Neuron (in vitro differentiated cells): Measurements from ENCODE around the gene SHROOM3.

Experiments
- H2AFZ ChIP-seq: one replicate; pipeline ENCODE4 v1.6.1; 2013; ENCODE audit warnings: low read depth, mild to moderate bottlenecking, inconsistent platforms, low read length, moderate library complexity
- H3K27me3 ChIP-seq: one replicate; pipeline ENCODE4 v1.6.1; 2013; ENCODE audit warnings: low read length; ENCODE audit not compliant: insufficient read depth
- H3K36me3 ChIP-seq: one replicate; pipeline ENCODE4 v1.6.1; 2013; ENCODE audit warnings: low read length; ENCODE audit not compliant: insufficient read depth
- H3K4me1 ChIP-seq: one replicate; pipeline ENCODE4 v1.6.1; 2013; ENCODE audit warnings: low read length; ENCODE audit not compliant: insufficient read depth
- H3K4me3 ChIP-seq: 2 replicates; pipeline ENCODE4 v1.5.1; 2013; ENCODE audit warnings: mild to moderate bottlenecking, low read length, moderate library complexity
- H3K9me3 ChIP-seq: one replicate; pipeline ENCODE4 v1.6.1; 2013; ENCODE audit warnings: low read length

The SHROOM3 gene

GRCh38 chr4:76626686-76627465, 191.8 kb downstream of the SHROOM3 start:
- Histone ChIP-seq H3K9me3 (no peaks in the 10 kb centered on the region), H3K4me1 (peaks cover 44% of the 10 kb centered on the region), H3K27me3 (no peaks in the 10 kb centered on the region), H2AFZ (no peak overlapping the region), H3K36me3 (peaks cover 8% of the 10 kb centered on the region), H3K4me3 (no peak overlapping the region)

DNA sequence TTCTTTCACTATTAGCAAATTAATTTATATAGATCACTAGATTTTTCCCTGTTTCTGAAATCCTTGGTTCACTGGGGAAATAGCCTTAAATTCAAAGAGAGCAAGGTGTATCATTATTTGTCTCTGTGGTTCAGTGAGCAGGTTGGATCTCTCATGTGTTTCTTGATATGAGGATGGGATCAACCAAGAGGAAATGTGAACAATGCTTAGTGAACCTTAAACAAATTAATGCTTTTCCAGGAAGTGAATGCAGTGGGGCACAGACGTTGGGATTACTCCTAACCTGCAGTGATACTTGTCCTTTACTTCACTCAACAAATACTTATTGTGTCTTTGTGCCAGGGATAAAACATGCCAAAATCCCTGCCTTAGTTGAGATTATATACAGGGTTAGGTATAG, 193.2 kb downstream of the SHROOM3 start:
- peaks cover 15% of the 10 kb centered on the region for H3K36me3 ChIP-seq
- no peak overlapping the region for H2AFZ ChIP-seq
- H3K9me3 ChIP-seq: no peaks in the 10 kb centered on the region
- no peaks in the 10 kb centered on the region for H3K27me3 ChIP-seq
- H3K4me3 ChIP-seq: no peak overlapping the region
- peaks cover 32% of the 10 kb centered on the region for H3K4me1 ChIP-seq

DNA sequence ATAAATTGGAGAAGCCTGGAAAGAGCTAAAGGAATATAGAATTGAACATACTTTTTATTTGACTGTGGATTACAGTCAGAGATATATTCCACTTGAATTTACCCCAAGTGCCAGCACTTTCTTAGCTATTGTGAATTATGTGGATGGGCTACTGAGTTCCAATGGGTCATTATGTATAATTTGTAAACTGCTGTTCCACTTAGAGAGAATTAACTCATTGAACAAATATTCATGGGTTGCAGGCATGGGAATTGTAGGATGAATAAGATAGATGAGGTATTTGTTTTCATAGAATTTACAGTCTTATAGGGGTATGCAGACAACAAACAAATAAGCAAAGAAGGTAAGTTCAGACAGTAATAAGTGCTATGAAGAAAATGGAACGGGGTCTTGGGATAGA, 195.7 kb downstream of the SHROOM3 start:
- peaks cover 26% of the 10 kb centered on the region for H3K36me3 ChIP-seq

DNA sequence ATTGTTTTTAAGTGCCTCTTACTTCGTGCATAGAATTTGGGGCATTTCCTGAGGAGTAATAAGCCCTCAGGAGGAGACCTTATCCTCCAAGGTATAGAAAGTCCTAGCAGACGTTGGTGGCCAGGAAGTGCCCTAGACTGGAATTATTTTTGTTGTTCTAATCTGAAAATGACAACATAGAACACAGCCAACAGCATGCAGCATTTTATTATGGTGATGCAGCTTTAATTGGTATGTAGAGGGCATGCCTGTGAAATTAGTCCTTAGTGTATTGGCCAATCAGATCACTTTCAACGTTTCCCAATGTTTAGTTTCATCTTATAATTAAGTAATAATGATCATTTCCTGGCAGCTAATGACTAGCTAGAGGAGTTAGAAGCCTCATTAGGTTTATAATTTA, 199.2 kb downstream of the SHROOM3 start:
- peaks cover 38% of the 10 kb centered on the region for H3K36me3 ChIP-seq
- peaks cover 4% of the 10 kb centered on the region for H3K9me3 ChIP-seq
- H2AFZ ChIP-seq: no peak overlapping the region
- no peak overlapping the region for H3K4me3 ChIP-seq
- no peaks in the 10 kb centered on the region for H3K4me1 ChIP-seq
- H3K27me3 ChIP-seq: no peaks in the 10 kb centered on the region

More for the DNA sequence above, 195.7 kb downstream of the SHROOM3 start:
- peaks cover 4% of the 10 kb centered on the region for H3K9me3 ChIP-seq
- peaks cover 9% of the 10 kb centered on the region for H3K4me1 ChIP-seq
- no peak overlapping the region for H2AFZ ChIP-seq
- H3K4me3 ChIP-seq: no peak overlapping the region
- no peaks in the 10 kb centered on the region for H3K27me3 ChIP-seq

- Histone ChIP-seq H3K36me3 (peaks cover 28% of the 10 kb centered on the region), H3K27me3 (no peaks in the 10 kb centered on the region)
Measured at GRCh38 chr4:76637712-76638361, 202.8 kb downstream of the SHROOM3 start.

GRCh38 chr4:76639288-76639687, 204.3 kb downstream of the SHROOM3 start:
- no peak overlapping the region for H2AFZ ChIP-seq
- peaks cover 4% of the 10 kb centered on the region for H3K9me3 ChIP-seq
- H3K4me1 ChIP-seq: no peaks in the 10 kb centered on the region
- no peak overlapping the region for H3K4me3 ChIP-seq
- H3K36me3 ChIP-seq: peaks cover 28% of the 10 kb centered on the region
- no peaks in the 10 kb centered on the region for H3K27me3 ChIP-seq

More at GRCh38 chr4:76637712-76638361, 202.8 kb downstream of the SHROOM3 start:
- H3K9me3 ChIP-seq: peaks cover 4% of the 10 kb centered on the region
- no peaks in the 10 kb centered on the region for H3K4me1 ChIP-seq
- H3K4me3 ChIP-seq: no peak overlapping the region
- H2AFZ ChIP-seq: no peak overlapping the region

GRCh38 chr4:76640353-76640910, 205.4 kb downstream of the SHROOM3 start:
- H2AFZ ChIP-seq: no peak overlapping the region
- no peaks in the 10 kb centered on the region for H3K27me3 ChIP-seq
- H3K4me3 ChIP-seq: no peak overlapping the region
- H3K36me3 ChIP-seq: peaks cover 25% of the 10 kb centered on the region
- peaks cover 2% of the 10 kb centered on the region for H3K9me3 ChIP-seq
- no peaks in the 10 kb centered on the region for H3K4me1 ChIP-seq

GRCh38 chr4:76641351-76641750, 206.3 kb downstream of the SHROOM3 start:
- H3K27me3 ChIP-seq: no peaks in the 10 kb centered on the region
- no peak overlapping the region for H2AFZ ChIP-seq
- peaks cover 22% of the 10 kb centered on the region for H3K36me3 ChIP-seq
- no peaks in the 10 kb centered on the region for H3K9me3 ChIP-seq
- H3K4me3 ChIP-seq: no peak overlapping the region
- no peaks in the 10 kb centered on the region for H3K4me1 ChIP-seq

DNA sequence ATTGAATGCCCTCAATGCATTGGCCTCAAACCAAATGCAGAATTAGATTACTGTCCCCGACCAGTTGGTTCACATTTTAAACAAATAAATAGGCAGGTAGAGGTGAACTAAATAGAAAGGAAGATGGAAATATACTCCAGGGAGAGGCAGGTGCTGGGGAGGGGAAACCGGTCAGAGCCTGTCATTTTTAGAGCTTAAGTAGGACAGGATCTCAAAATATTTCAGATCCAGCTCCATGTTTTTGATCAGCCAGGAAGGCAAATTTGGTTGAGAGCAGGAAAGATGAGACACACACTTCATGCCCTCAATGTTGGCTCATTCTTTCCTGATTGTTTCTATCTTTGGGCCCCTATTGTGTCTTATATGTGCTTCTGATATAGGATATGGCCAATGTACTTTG, 206.7 kb downstream of the SHROOM3 start:
- H3K4me3 ChIP-seq: no peak overlapping the region
- H3K4me1 ChIP-seq: no peaks in the 10 kb centered on the region
- H3K27me3 ChIP-seq: no peaks in the 10 kb centered on the region
- H3K36me3 ChIP-seq: peaks cover 19% of the 10 kb centered on the region
- no peak overlapping the region for H2AFZ ChIP-seq
- no peaks in the 10 kb centered on the region for H3K9me3 ChIP-seq

DNA sequence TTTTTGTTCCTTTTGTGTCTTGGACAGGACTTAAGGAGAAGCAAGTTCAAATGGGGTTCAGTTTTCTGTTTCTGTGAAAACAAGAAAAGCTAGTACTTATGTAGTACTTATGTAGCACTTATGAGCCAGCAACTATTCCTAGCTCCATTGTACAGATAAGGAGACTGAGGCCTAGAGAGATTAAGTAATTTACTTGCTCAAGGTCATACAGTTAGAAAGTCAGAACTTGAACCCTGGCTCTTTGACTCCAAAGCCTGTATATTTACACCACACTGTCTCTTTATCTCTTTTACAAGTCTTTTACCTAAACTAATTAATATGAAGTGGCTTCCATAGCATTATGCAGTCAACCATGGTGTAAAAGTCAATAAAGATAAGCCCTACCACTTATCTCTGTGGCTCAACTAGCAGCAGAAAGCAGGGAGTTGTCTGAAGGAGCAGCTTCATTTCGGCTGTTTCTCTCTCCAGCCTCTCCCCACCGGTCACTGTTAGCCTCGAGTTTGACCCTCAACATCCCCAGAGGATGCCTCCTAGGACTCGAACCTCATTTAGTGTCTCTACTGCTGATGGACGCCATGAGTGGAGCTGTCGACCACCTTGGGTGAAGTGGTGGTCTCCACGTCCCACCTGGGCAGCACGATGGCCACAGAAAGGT, 209.9 kb downstream of the SHROOM3 start:
- Histone ChIP-seq H3K36me3 (peaks cover 12% of the 10 kb centered on the region), H3K27me3 (no peaks in the 10 kb centered on the region), H3K4me3 (no peak overlapping the region), H3K4me1 (no peaks in the 10 kb centered on the region), H2AFZ (no peak overlapping the region), H3K9me3 (no peaks in the 10 kb centered on the region)

GRCh38 chr4:76649086-76649485, 214.1 kb downstream of the SHROOM3 start:
- Histone ChIP-seq H2AFZ (no peak overlapping the region), H3K4me3 (no peak overlapping the region), H3K4me1 (no peaks in the 10 kb centered on the region), H3K27me3 (no peaks in the 10 kb centered on the region), H3K9me3 (no peaks in the 10 kb centered on the region), H3K36me3 (peaks cover 13% of the 10 kb centered on the region)

- no peak overlapping the region for H3K4me3 ChIP-seq
- no peaks in the 10 kb centered on the region for H3K4me1 ChIP-seq
- no peak overlapping the region for H2AFZ ChIP-seq
- peaks cover 8% of the 10 kb centered on the region for H3K36me3 ChIP-seq
- no peaks in the 10 kb centered on the region for H3K27me3 ChIP-seq
- H3K9me3 ChIP-seq: no peaks in the 10 kb centered on the region
Measured at GRCh38 chr4:76651616-76652015, 216.6 kb downstream of the SHROOM3 start.

GRCh38 chr4:76652389-76652788, 217.4 kb downstream of the SHROOM3 start:
- Histone ChIP-seq H3K9me3 (no peaks in the 10 kb centered on the region), H3K4me3 (no peak overlapping the region), H3K4me1 (no peaks in the 10 kb centered on the region), H2AFZ (no peak overlapping the region), H3K27me3 (no peaks in the 10 kb centered on the region), H3K36me3 (peaks cover 9% of the 10 kb centered on the region)
